GM11168 (cell line): ENCODE measurements around the gene ASAP3.

Source experiments
- in situ Hi-C: fragments of 300-500 bp; cut with MboI; formaldehyde crosslinking; loops from one replicate; pipeline ENCODE4 v1.12.0; 2022; ENCODE audit warnings: low sequenced_read_pairs; ENCODE audit not compliant: unreplicated experiment

Gene ASAP3

GRCh38 chr1:23480187-23481025, 3.6 kb downstream of the ASAP3 start:
- in situ Hi-C loops = no loop called here

DNA sequence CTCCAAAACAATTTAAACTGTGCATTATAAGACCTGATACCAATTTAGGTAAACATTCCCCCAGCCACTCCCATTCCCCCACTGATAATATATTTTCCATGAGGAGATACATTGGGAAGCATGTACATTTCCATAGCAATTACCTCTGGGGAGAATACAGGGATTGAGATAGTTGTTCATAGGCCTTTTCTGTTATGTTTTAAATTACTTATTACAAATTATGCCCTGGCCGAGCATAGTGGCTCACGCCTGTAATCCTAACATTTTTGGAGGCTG, 4.4 kb downstream of the ASAP3 start:
- in situ Hi-C loops = no loop called here

GRCh38 chr1:23478896-23479665, 4.9 kb downstream of the ASAP3 start:
- in situ Hi-C loops = no loop called here

DNA sequence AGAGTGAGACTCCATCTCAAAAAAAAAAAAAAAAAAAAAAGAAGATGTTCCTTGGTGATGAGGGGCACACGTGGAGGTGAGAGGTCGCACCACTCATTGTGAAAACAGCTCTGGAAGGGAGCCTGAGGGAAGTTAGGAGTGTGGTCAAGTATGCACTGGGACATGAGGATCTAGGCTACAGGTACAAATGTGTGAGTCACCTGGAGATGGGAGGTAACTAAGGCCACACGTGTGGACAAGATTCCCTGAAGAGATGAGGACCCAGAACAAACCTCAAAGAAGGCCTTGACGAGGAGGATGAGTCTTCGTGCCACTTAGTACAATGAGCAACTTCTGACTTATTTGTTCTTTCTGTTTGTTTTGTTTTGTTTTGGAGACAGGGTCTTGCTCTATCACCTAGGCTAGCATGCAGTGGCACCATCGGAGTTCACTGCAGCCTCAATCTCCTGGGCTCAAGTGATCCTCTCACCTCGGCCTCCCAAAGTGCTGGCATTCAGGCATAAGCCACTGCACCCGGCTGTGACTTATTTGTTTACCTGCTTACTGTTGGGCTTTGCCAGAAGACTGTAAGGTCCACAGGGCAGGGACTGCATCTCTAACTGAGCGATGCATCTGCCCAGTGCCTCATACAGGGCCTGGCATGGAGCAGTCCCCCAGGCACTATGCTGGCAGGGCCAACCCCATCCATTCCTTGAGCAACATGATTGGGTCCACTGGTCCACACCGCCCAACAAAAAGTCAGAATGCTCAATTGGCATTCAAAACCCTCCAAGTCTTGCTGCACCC, 6.4 kb downstream of the ASAP3 start:
- in situ Hi-C loops = no loop called here

- in situ Hi-C loops = no loop called here
Observed at GRCh38 chr1:23475641-23476040, 8.3 kb downstream of the ASAP3 start.

DNA sequence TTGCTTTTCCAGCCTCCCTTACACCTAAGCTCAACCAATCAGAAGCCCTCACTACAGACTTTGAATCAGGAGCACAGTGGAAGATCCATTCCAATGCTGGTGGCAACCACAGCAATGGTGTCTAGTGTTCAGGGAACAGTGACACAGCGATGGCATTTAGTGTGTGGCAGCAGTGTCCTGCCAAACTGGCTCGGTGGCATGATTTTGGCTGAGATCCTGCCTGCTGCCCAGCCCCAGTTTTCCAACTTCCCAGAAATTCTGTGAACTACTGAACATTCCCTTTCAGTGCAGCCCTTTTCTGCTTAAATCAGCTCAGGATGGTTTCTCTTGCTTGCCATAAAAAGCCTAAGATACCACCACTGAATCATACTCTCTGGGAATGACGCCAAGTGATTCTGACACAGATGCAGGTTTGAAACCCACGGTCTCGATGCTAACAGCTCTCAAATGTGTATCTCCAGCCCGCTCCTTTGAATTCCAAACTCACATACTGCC, 8.8 kb downstream of the ASAP3 start:
- in situ Hi-C loops = no loop called here

DNA sequence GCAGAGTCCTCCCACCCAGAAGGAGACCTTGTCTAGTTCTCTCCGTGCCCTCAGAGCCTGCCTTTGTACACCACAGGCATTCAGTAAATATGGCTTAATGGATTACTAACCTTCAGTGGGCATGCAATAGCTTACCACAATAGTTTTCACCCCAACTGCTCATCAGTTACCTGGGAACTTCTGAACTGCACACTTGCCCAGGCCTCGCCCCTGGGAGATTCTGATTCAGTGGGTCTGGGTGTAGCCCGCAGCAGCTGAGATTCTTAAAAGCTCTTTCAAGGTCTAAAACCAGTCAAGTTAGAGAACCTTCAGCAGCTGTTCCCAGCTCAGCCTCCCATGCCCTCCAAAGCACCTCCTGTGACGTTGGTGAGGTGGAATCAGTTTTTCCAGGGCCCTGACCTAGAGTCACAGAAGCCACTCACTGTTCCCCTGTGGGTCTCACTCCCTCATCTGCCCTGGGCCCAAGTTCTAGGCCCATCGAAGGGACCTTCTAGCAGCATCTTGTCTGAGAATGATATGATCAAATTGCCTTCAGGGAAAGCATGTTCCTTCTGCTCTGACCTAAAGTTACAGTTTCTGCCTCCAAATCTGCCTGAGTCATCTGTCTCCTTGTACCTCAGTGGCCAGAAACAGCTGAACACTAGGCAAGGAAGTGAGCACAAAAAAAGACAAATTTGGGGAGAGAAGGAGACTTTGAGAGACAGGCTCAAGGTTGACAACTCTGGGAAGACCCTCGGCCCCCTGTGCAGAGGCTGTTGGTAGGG, 10.8 kb downstream of the ASAP3 start:
- in situ Hi-C loops = no loop called here

- in situ Hi-C loops = no loop called here
Observed at GRCh38 chr1:23472351-23473036, 11.5 kb downstream of the ASAP3 start.

DNA sequence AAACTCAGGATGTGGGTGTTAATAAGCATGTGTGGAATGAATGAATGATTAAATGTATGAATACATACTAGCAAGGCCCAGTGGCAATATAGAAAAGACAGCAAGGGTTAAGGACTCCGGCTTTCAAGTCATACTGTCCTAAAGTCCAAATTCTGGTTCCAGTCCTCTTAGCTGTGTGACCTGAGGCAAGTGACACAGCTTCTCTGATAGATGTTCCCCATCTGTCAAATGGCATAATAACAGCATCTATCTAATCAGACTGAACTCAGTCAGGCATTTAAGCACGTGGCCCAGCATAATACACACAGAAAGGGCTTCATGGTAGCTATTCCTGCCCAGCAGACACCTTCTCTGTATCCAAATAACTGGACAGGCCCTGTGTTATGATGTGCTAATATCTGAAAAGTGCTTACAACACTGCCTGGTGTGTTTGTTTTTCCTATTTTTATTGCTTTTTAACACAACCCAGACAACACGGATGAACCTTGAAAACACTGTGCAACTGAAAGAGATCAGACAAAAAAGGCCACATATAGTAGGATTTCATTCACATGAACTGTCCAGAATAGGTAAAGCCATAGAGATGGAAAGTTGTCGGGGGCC, 12.4 kb downstream of the ASAP3 start:
- in situ Hi-C loops = no loop called here

DNA sequence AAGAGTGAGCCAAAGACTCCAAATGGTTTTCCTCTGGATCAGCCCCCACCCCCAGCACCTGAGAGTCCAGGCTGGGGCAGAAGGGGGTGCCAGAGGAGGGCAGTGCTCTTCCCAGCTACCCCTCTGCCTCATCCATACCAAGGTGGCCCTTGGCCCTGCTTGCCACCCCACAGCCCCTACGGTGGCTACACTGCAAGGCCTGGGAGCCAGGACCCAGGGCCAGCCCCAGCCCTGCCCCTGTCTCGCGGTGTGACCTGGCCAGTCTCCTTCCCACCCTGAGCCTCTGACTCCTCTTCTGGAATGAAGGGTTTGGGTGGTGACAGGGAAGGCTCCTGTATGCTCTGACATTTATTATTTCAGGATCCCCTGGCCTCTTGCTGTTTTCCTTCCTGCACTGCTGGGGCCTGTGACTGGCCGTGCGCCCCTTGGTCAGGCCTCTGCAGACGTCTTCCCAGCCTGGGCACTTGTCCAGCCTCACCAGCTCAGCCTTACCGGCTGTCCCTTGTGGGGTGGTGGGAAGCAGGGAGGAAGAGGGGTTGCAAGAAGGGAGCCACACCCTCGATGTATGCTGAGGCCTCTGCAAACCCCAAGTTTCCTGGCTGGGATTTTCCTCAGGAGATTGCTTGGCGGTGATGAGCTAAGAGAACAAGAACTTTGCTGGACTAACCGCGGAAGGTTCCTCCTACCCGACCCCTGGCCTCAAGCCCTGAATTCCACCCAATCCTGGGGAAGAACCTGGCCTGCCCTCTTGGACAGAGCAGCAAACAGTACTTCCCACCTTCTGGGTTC, 13.5 kb downstream of the ASAP3 start:
- in situ Hi-C loops = no loop called here

GRCh38 chr1:23469372-23469982, 14.5 kb downstream of the ASAP3 start:
- in situ Hi-C loops = no loop called here

GRCh38 chr1:23466423-23466989, 17.5 kb downstream of the ASAP3 start:
- in situ Hi-C loops = no loop called here

GRCh38 chr1:23463286-23463685, 20.7 kb downstream of the ASAP3 start:
- in situ Hi-C loops = no loop called here

GRCh38 chr1:23462766-23463165, 21.2 kb downstream of the ASAP3 start:
- in situ Hi-C loops = no loop called here

GRCh38 chr1:23461050-23461449, 22.9 kb downstream of the ASAP3 start:
- in situ Hi-C loops = no loop called here

GRCh38 chr1:23460519-23460918, 23.5 kb downstream of the ASAP3 start:
- in situ Hi-C loops = no loop called here

DNA sequence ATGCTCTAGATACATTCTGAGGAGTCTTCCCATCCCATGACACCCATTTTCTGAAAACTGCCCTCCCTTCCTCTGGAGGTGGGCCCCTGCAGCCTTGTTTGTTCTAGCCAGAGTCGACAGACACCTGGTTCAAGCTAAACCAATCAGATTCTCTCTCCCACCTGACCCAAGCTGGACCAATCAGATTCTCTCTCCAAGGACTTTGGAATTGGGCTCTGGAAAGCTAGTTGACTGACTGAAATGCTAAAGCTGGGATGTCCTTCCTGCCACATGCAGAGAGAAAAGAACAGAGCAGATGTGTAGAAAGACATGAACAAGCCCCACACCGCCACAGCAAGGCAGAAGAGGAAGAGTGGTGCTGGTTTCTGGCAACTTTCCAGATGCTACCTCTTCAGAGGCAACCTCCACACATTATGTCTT, 24.6 kb downstream of the ASAP3 start:
- in situ Hi-C loops = no loop called here

DNA sequence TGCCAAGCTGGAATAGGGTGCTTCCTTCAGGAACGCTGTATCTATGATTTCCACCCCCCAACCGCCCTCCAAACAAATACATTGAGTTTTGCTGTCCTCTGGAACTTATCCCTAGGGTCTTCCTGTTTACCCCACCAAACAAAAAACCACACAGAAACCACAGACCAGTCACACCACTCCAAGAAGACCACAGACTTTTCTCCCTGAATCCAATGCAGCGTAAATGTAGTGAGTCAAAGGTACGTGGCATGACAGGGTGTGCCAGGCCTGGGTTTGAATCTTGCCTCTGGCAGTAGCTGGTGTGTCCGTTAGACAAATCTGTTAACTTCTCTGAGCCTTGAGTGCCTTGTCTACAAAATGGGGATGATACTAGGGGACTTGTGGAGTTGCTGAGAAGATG, 27.8 kb downstream of the ASAP3 start:
- in situ Hi-C loops = no loop called here
